Endothelial cell of umbilical vein (primary cell): Measurements from ENCODE around the gene MOB3A. TPM values are rescaled to one million over a fixed set of nuclear protein-coding genes. Genes with fewer than 3 reads are reported as not detected.

Experiments
- BruUV-seq: library from RNA; stranded (reverse); fragments of 400-500 nt; replicated peaks from 2 replicates; lab custom pipeline; 2021; lab: Mats Ljungman, UMichigan
- CTCF ChIA-PET: fragments of 300-600, 350-600 bp; sonication (Branson Sonifier 250); formaldehyde crosslinking; loops from one replicate; lab custom pipeline; 2021; ENCODE audit warnings: antibody characterized with exemption, inconsistent platforms; lab: Charles Lee
- POLR2A ChIA-PET: fragments of 300-600, 350-600 bp; sonication (Branson Sonifier 250); formaldehyde crosslinking; loops from one replicate; lab custom pipeline; 2021; ENCODE audit warnings: antibody characterized with exemption, inconsistent platforms; lab: Charles Lee
- DNase-seq: peaks from one replicate; pipeline ENCODE4 v3.0.0-alpha.2; 2011; ENCODE audit warnings: low read depth, low spot score
- FAIRE-seq: peaks from 2 replicates; lab custom pipeline; 2011; peaks lifted over from hg19 to GRCh38; lab: Jason Lieb, UNC
- H2AFZ ChIP-seq: 2 replicates; pipeline ENCODE4 v1.6.0; 2012; ENCODE audit warnings: low read depth, low read length, control low read depth, inconsistent platforms
- H3K27ac ChIP-seq: 2 replicates; pipeline ENCODE4 v1.5.1; 2011; ENCODE audit warnings: low read depth, mild to moderate bottlenecking, control low read depth, low read length, moderate library complexity; ENCODE audit not compliant: insufficient read depth
- H3K27me3 ChIP-seq, 2 experiments: 2 replicates each; pipeline versions ENCODE4 v1.6.0 to v1.6.1; 2011; ENCODE audit warnings: low read length in 2 of 2, mixed read lengths in 1 of 2; ENCODE audit not compliant: control insufficient read depth in 2 of 2, insufficient read depth in 2 of 2
- H3K36me3 ChIP-seq, 2 experiments: 2 replicates in 1 of 2; 3 replicates in 1 of 2; pipeline ENCODE4 v1.5.1; 2011; ENCODE audit warnings: low read length in 2 of 2, mild to moderate bottlenecking in 1 of 2, moderate library complexity in 1 of 2; ENCODE audit not compliant: control insufficient read depth in 2 of 2, insufficient read depth in 2 of 2; ENCODE audit errors: extremely low read depth in 1 of 2
- H3K4me1 ChIP-seq: 3 replicates; pipeline ENCODE4 v1.5.1; 2011; ENCODE audit warnings: mild to moderate bottlenecking, low read length; ENCODE audit not compliant: control insufficient read depth, insufficient read depth; ENCODE audit errors: extremely low read depth
- H3K4me2 ChIP-seq: 2 replicates; pipeline ENCODE4 v1.6.1; 2011; ENCODE audit warnings: low read length, control low read depth, mixed read lengths; ENCODE audit not compliant: insufficient read depth
- H3K4me3 ChIP-seq, 3 experiments: fragments of 200-600 bp in 1 of 3; sonication (generic), shearing (Covaris generic) in 1 of 3; replicated peaks in 1 of 3; 2 replicates each; pipeline ENCODE4 v1.5.1; 2011 to 2016; ENCODE audit warnings: control low read depth in 3 of 3, low read length in 3 of 3, mild to moderate bottlenecking in 2 of 3, inconsistent platforms in 1 of 3, low read depth in 1 of 3, moderate library complexity in 1 of 3; ENCODE audit not compliant: insufficient read depth in 1 of 3
- H3K79me2 ChIP-seq: 2 replicates; pipeline ENCODE4 v1.6.0; 2012; ENCODE audit warnings: low read length, inconsistent platforms; ENCODE audit not compliant: control insufficient read depth, insufficient read depth
- H3K9ac ChIP-seq: replicated peaks from 2 replicates; pipeline ENCODE3; 2011; ENCODE audit warnings: low read length, control low read depth; ENCODE audit not compliant: insufficient read depth; ENCODE audit errors: extremely low read depth
- H3K9me1 ChIP-seq: replicated peaks from 3 replicates; pipeline ENCODE4 v1.6.0; 2011; ENCODE audit warnings: mild to moderate bottlenecking, low read length; ENCODE audit not compliant: control insufficient read depth, insufficient read depth; ENCODE audit errors: extremely low read depth
- H3K9me3 ChIP-seq: replicated peaks from 2 replicates; pipeline ENCODE4 v1.5.1; 2012; ENCODE audit warnings: low read length, inconsistent platforms; ENCODE audit not compliant: control insufficient read depth, insufficient read depth
- H4K20me1 ChIP-seq: replicated peaks from 2 replicates; pipeline ENCODE3; 2011; ENCODE audit warnings: mild to moderate bottlenecking, low read length; ENCODE audit not compliant: control insufficient read depth, insufficient read depth; ENCODE audit errors: extremely low read depth
- CTCF ChIP-seq, 2 donors: IDR thresholded peaks; 1 replicate in 1 of 2; 2 replicates in 1 of 2; pipeline ENCODE4 v1.5.1; 2011; ENCODE audit warnings: low read length in 2 of 2, mild to moderate bottlenecking in 2 of 2, moderate library complexity in 2 of 2, control low read depth in 1 of 2, inconsistent platforms in 1 of 2, low read depth in 1 of 2; ENCODE audit not compliant: insufficient read depth in 1 of 2; ENCODE audit errors: extremely low read depth in 1 of 2
- EZH2 ChIP-seq: IDR thresholded peaks from 2 replicates; pipeline ENCODE4 v1.6.1; 2012; ENCODE audit warnings: borderline replicate concordance, low read depth, mild to moderate bottlenecking, moderate library complexity, low read length, inconsistent platforms; ENCODE audit not compliant: severe bottlenecking
- FOS ChIP-seq: IDR thresholded peaks from 2 replicates; pipeline ENCODE4 v1.6.1; 2011; ENCODE audit warnings: mild to moderate bottlenecking, low read length, moderate library complexity, borderline replicate concordance; ENCODE audit not compliant: insufficient read depth
- GATA2 ChIP-seq: IDR thresholded peaks from 2 replicates; pipeline ENCODE4 v1.7.0; 2011; ENCODE audit warnings: low read depth, mild to moderate bottlenecking, moderate library complexity, mixed read lengths, low read length; ENCODE audit not compliant: insufficient read length, insufficient read depth
- MAX ChIP-seq: IDR thresholded peaks from 2 replicates; pipeline ENCODE4 v1.6.1; 2011; ENCODE audit not compliant: insufficient read depth, insufficient read length
- MYC ChIP-seq: IDR thresholded peaks from one replicate; pipeline ENCODE4 v1.6.1; 2011; ENCODE audit warnings: mild to moderate bottlenecking, low read depth, low read length
- POLR2A ChIP-seq: IDR thresholded peaks from 2 replicates; pipeline ENCODE4 v1.6.1; 2012; ENCODE audit warnings: low read depth, mild to moderate bottlenecking, control low read depth, low read length
- dilution Hi-C: fragments of 300-500 bp; cut with MboI; formaldehyde crosslinking; loops from one replicate; pipeline ENCODE4 v1.15.0; 2019; ENCODE audit warnings: low sequenced_read_pairs; ENCODE audit not compliant: extremely low pct_ligation_motif_present
- intact Hi-C: fragments of 100-400 bp; cut with micrococcal nuclease; formaldehyde crosslinking; loops from one replicate; pipeline ENCODE4 v1.10.0; 2022
- polyA plus RNA-seq, 4 experiments: library from polyadenylated mRNA; depleted of rRNA in 3 of 4; stranded (reverse) in 3 of 4; unstranded in 1 of 4; fragments of >200 nt; gene quantifications; 2 replicates each; pipeline versions ENCODE4 v1.2.1 to v1.2.3, GENCODE V29; 2011 to 2012; ENCODE audit warnings: missing spikeins in 1 of 4
- total RNA-seq: library from RNA; stranded (reverse); gene quantifications from 2 replicates; pipeline ENCODE4 v1.2.3, GENCODE V29; 2021

The MOB3A gene
- total and polyA plus RNA-seq, 2 donors (not counting 3 experiments of a cell fraction or from before 2014, with no cell fraction given) = 46.5 to 59.7 TPM

- POLR2A ChIA-PET = interaction anchor here (0.7 kb wide), 1 partner anchor 88 kb away, joined by 7 read pairs; no protein-coding TSS in a partner anchor
- no peak overlapping the region for H2AFZ ChIP-seq
- peaks cover 72% of the 10 kb centered on the region for H3K79me2 ChIP-seq
- no peaks in the 10 kb centered on the region for H3K27me3 ChIP-seq
- H4K20me1 ChIP-seq = no peaks in the 10 kb centered on the region
- dilution Hi-C loops (no loop called here), intact Hi-C loops (no loop called here)
- H3K36me3 ChIP-seq = peaks cover 7 to 38% of the 10 kb centered on the region in 2 experiments
- no TSS peak for BruUV-seq
- TF ChIP-seq EZH2 = no peak
- TF ChIP-seq POLR2A = no peak
- no peak for TF ChIP-seq CTCF (IDR thresholded peaks at IDR 0.05; ENCODE audit: extremely low read depth in 1 of 2, insufficient read depth in 1 of 2, low read depth in 1 of 2, low read length in 2 of 2)
- no peak for TF ChIP-seq FOS
- no peak for TF ChIP-seq GATA2
- TF ChIP-seq MYC = no peak
- no peak for TF ChIP-seq MAX
- CTCF ChIA-PET = interaction anchor here (0.8 kb wide), 1 partner anchor 70 kb away, joined by 3 read pairs; no protein-coding TSS in a partner anchor
- H3K9me3 ChIP-seq = no peaks in the 10 kb centered on the region
- no peak overlapping the region for H3K4me2 ChIP-seq
- no peak overlapping the region for H3K9ac ChIP-seq
- no peaks in the 10 kb centered on the region for H3K4me1 ChIP-seq
- no peak overlapping the region for H3K4me3 ChIP-seq
- H3K27ac ChIP-seq = no peak overlapping the region
- DNase-seq (no peak), FAIRE-seq (no peak)
- H3K9me1 ChIP-seq = no peaks in the 10 kb centered on the region
These were observed 44.0 kb upstream of the MOB3A start for GRCh38 chr19:2140138-2140569.
